GM18508 (cell line): Measurements from ENCODE around the gene ARHGAP12.

Source experiments
- ATAC-seq: cut with Tn5 transposase; IDR thresholded peaks from one replicate; pipeline ENCODE4 v1.9.1; 2021; ENCODE audit warnings: moderate number of reproducible peaks; ENCODE audit not compliant: insufficient read depth, unreplicated experiment

ARHGAP12 gene

GRCh38 chr10:31952066-31952465, 23.4 kb upstream of the ARHGAP12 start:
- ATAC-seq, result no peak

GRCh38 chr10:31949266-31949665, 20.6 kb upstream of the ARHGAP12 start:
- no peak for ATAC-seq

GRCh38 chr10:31948021-31948420, 19.4 kb upstream of the ARHGAP12 start:
- no peak for ATAC-seq

GRCh38 chr10:31947144-31947926, 18.7 kb upstream of the ARHGAP12 start:
- no peak for ATAC-seq

GRCh38 chr10:31945392-31945791, 16.8 kb upstream of the ARHGAP12 start:
- ATAC-seq, result no peak

- no peak for ATAC-seq
These were observed 15.4 kb upstream of the ARHGAP12 start for GRCh38 chr10:31944071-31944433.

- no peak for ATAC-seq
These were observed 14.3 kb upstream of the ARHGAP12 start for GRCh38 chr10:31942892-31943291.

GRCh38 chr10:31942435-31942834, 13.8 kb upstream of the ARHGAP12 start:
- no peak for ATAC-seq

GRCh38 chr10:31940839-31941653, 12.4 kb upstream of the ARHGAP12 start:
- no peak for ATAC-seq

- ATAC-seq, result no peak
These were observed 11.4 kb upstream of the ARHGAP12 start for GRCh38 chr10:31939797-31940708.

- ATAC-seq, result no peak
These were observed 8.7 kb upstream of the ARHGAP12 start for GRCh38 chr10:31937371-31937770.

GRCh38 chr10:31936933-31937332, 8.3 kb upstream of the ARHGAP12 start:
- no peak for ATAC-seq

- ATAC-seq, result no peak
These were observed 7.5 kb upstream of the ARHGAP12 start for GRCh38 chr10:31936086-31936485.

GRCh38 chr10:31935678-31936077, 7.0 kb upstream of the ARHGAP12 start:
- ATAC-seq, result no peak

GRCh38 chr10:31932838-31933237, 4.2 kb upstream of the ARHGAP12 start:
- no peak for ATAC-seq

GRCh38 chr10:31930856-31931255, 2.2 kb upstream of the ARHGAP12 start:
- ATAC-seq, result no peak

- no peak for ATAC-seq
These were observed 1.6 kb upstream of the ARHGAP12 start for GRCh38 chr10:31930023-31930751.

- ATAC-seq, result peak; percentile 13
These were observed 811 bp upstream of the ARHGAP12 start for GRCh38 chr10:31929261-31930022.

- ATAC-seq, result peak; percentile 15
These were observed 615 bp downstream of the ARHGAP12 start for GRCh38 chr10:31927884-31928548.
